HEK293 (cell line): ENCODE results near the gene PARD3B.

Experiments
- CTCF ChIA-PET: fragments of 350-600 bp; formaldehyde crosslinking; extraction: SDS; loops from one replicate; lab custom pipeline; 2021; ENCODE audit warnings: antibody characterized with exemption; lab: Yijun Ruan, JAX
- POLR2A ChIA-PET: fragments of 300-600 bp; formaldehyde crosslinking; extraction: SDS; loops from one replicate; lab custom pipeline; 2020; ENCODE audit warnings: antibody characterized with exemption, inconsistent platforms; lab: Yijun Ruan, JAX
- H3K27ac ChIP-seq: fragments of 200-500 bp; sonication (Bioruptor generic); 2 replicates; pipeline ENCODE4 v1.5.1; 2014; ENCODE audit warnings: low read depth, low read length, control low read depth, inconsistent platforms; ENCODE audit errors: extremely low read depth
- H3K36me3 ChIP-seq, 2 experiments: fragments of 200-500 bp in 1 of 2; sonication (Bioruptor generic) in 1 of 2; 1 replicate in 1 of 2; 2 replicates in 1 of 2; pipeline ENCODE4 v1.5.1; 2014 to 2017; ENCODE audit warnings: inconsistent platforms in 2 of 2, low read length in 2 of 2; ENCODE audit not compliant: control insufficient read depth in 2 of 2, insufficient read depth in 1 of 2
- H3K4me1 ChIP-seq: fragments of 200-500 bp; sonication (Bioruptor generic); 2 replicates; pipeline ENCODE4 v1.5.1; 2014; ENCODE audit warnings: mild to moderate bottlenecking, low read length, inconsistent platforms; ENCODE audit not compliant: control insufficient read depth, insufficient read depth
- H3K4me3 ChIP-seq: 2 replicates; pipeline ENCODE4 v1.5.1; 2011; ENCODE audit warnings: low read depth, mild to moderate bottlenecking, control low read depth, low read length, moderate library complexity
- H3K9me3 ChIP-seq: fragments of 200-500 bp; sonication (Bioruptor generic); 2 replicates; pipeline ENCODE4 v1.5.1; 2014; ENCODE audit warnings: low read depth, low read length, inconsistent platforms; ENCODE audit not compliant: control insufficient read depth, insufficient read depth
- FEZF1 ChIP-seq: fragments of 450-650 bp; formaldehyde crosslinking; IDR thresholded peaks from 2 replicates; pipeline ENCODE4 v1.5.1; 2016; ENCODE audit warnings: missing biosample characterization, missing genetic modification characterization
- GLIS2 ChIP-seq: fragments of 450-650 bp; formaldehyde crosslinking; IDR thresholded peaks from 2 replicates; pipeline ENCODE4 v1.5.1; 2016; ENCODE audit warnings: missing biosample characterization, missing genetic modification characterization
- KLF10 ChIP-seq: fragments of 450-650 bp; IDR thresholded peaks from 2 replicates; pipeline ENCODE4 v1.5.1; 2018; ENCODE audit warnings: missing biosample characterization, mild to moderate bottlenecking, missing genetic modification characterization
- SALL2 ChIP-seq: fragments of 450-650 bp; formaldehyde crosslinking; IDR thresholded peaks from 2 replicates; pipeline ENCODE4 v1.5.0; 2017; ENCODE audit warnings: missing biosample characterization, mild to moderate bottlenecking, missing genetic modification characterization, borderline replicate concordance
- ZFHX2 ChIP-seq: fragments of 450-650 bp; formaldehyde crosslinking; conservative IDR thresholded peaks from 2 replicates; pipeline ENCODE4 v1.5.1; 2016; ENCODE audit warnings: missing biosample characterization, missing genetic modification characterization
- ZNF274 ChIP-seq, 2 experiments: fragments of 200-500 bp in 1 of 2; fragments of 450-650 bp in 1 of 2; sonication (Bioruptor generic) in 1 of 2; formaldehyde crosslinking in 1 of 2; IDR thresholded peaks; 2 replicates each; pipeline versions ENCODE4 v1.5.1 to v1.6.1; 2014 to 2016; ENCODE audit warnings: borderline replicate concordance in 1 of 2, inconsistent platforms in 1 of 2, low read length in 1 of 2, missing biosample characterization in 1 of 2, missing genetic modification characterization in 1 of 2
- ZNF280D ChIP-seq: fragments of 450-650 bp; formaldehyde crosslinking; IDR thresholded peaks from 2 replicates; pipeline ENCODE4 v1.5.1; 2016; ENCODE audit warnings: missing biosample characterization, missing genetic modification characterization
- ZNF341 ChIP-seq: fragments of 450-650 bp; formaldehyde crosslinking; IDR thresholded peaks from 2 replicates; pipeline ENCODE4; 2016; ENCODE audit warnings: low read depth, missing biosample characterization, missing genetic modification characterization
- ZNF350 ChIP-seq: fragments of 450-650 bp; formaldehyde crosslinking; IDR thresholded peaks from 2 replicates; pipeline ENCODE4 v1.5.0; 2017; ENCODE audit warnings: missing biosample characterization, mild to moderate bottlenecking, missing genetic modification characterization
- ZNF398 ChIP-seq: fragments of 450-650 bp; formaldehyde crosslinking; IDR thresholded peaks from 2 replicates; pipeline ENCODE4 v1.5.1; 2017; ENCODE audit warnings: missing biosample characterization, missing genetic modification characterization
- ZNF521 ChIP-seq: fragments of 450-650 bp; formaldehyde crosslinking; IDR thresholded peaks from 2 replicates; pipeline ENCODE4 v1.5.1; 2017; ENCODE audit warnings: missing biosample characterization, mild to moderate bottlenecking, missing genetic modification characterization
- ZNF600 ChIP-seq: fragments of 450-650 bp; formaldehyde crosslinking; IDR thresholded peaks from 2 replicates; pipeline ENCODE4 v1.5.1; 2016; ENCODE audit warnings: missing biosample characterization, missing genetic modification characterization
- TF ChIP-seq, protein P1 (sequence below): fragments of 450-650 bp; formaldehyde crosslinking; IDR thresholded peaks from 2 replicates; pipeline ENCODE4 v1.5.1; 2016; ENCODE audit warnings: missing biosample characterization, missing genetic modification characterization, low read depth

Gene PARD3B

GRCh38 chr2:204972606-204973336 lies 427.5 kb downstream of the PARD3B start:
- H3K27ac ChIP-seq: no peak overlapping the region
- H3K36me3 ChIP-seq: no peaks in the 10 kb centered on the region
- H3K4me1 ChIP-seq: no peaks in the 10 kb centered on the region
- H3K9me3 ChIP-seq: no peaks in the 10 kb centered on the region
- POLR2A ChIA-PET: no interaction called here
- H3K4me3 ChIP-seq: no peak overlapping the region
- CTCF ChIA-PET: no interaction called here
- TF ChIP-seq ZNF600 (tag by site-specific recombination): no peak
- no peak for TF ChIP-seq KLF10 (tag by site-specific recombination)
- TF ChIP-seq, protein P1, sequence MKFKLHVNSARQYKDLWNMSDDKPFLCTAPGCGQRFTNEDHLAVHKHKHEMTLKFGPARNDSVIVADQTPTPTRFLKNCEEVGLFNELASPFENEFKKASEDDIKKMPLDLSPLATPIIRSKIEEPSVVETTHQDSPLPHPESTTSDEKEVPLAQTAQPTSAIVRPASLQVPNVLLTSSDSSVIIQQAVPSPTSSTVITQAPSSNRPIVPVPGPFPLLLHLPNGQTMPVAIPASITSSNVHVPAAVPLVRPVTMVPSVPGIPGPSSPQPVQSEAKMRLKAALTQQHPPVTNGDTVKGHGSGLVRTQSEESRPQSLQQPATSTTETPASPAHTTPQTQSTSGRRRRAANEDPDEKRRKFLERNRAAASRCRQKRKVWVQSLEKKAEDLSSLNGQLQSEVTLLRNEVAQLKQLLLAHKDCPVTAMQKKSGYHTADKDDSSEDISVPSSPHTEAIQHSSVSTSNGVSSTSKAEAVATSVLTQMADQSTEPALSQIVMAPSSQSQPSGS (tag by site-specific recombination): no peak
- no peak for TF ChIP-seq ZFHX2
- no peak for TF ChIP-seq ZNF398 (tag by site-specific recombination)

DNA sequence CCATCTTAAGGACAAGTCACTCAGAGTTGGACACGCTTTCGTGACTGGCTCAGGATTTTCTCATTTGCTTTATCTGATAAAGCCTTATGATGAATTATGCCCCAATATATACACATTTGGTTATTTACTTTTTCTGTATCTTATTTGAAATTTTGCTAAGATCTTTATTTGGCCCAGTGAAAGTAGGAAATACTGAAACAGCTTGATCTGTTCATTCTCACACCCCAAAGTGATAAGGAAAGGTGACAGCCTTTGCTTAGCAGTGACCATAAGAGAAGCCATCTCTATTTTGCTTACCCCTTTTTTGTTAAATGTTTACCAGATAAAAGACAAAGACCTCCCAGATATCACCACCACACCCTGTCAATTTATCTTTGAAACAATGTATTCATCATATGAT lies 428.3 kb downstream of the PARD3B start:
- Histone ChIP-seq H3K4me3 (no peak overlapping the region), H3K27ac (no peak overlapping the region), H3K36me3 (no peaks in the 10 kb centered on the region), H3K4me1 (no peaks in the 10 kb centered on the region), H3K9me3 (no peaks in the 10 kb centered on the region)
- CTCF ChIA-PET: no interaction called here
- POLR2A ChIA-PET: no interaction called here
- TF ChIP-seq SALL2: no peak
- TF ChIP-seq, all 188 proteins: peak for 0

- no peak for TF ChIP-seq ZNF521 (tag by site-specific recombination)
- no peak for TF ChIP-seq FEZF1 (tag by site-specific recombination)
- no peak for TF ChIP-seq GLIS2 (tag by site-specific recombination)
- TF ChIP-seq ZNF274 (IDR thresholded peaks at IDR 0.05; ENCODE audit: low read length): no peak
- no peak for TF ChIP-seq ZNF274 (tag by site-specific recombination; IDR thresholded peaks at IDR 0.05; ENCODE audit: borderline replicate concordance)
- no peak for TF ChIP-seq ZNF280D (tag by site-specific recombination)
- no peak for TF ChIP-seq ZNF350 (tag by site-specific recombination)
- TF ChIP-seq ZNF341 (tag by site-specific recombination): no peak
- H3K36me3 ChIP-seq: no peaks in the 10 kb centered on the region
- no peaks in the 10 kb centered on the region for H3K4me1 ChIP-seq
- POLR2A ChIA-PET: no interaction called here
- H3K27ac ChIP-seq: no peak overlapping the region
- CTCF ChIA-PET: no interaction called here
- no peaks in the 10 kb centered on the region for H3K9me3 ChIP-seq
- no peak overlapping the region for H3K4me3 ChIP-seq
These were observed 429.2 kb downstream of the PARD3B start for GRCh38 chr2:204974487-204974886.
